Measurements from ENCODE around the gene KIFC3. TPM values are rescaled to one million over a fixed set of nuclear protein-coding genes. Genes with fewer than 3 reads are reported as not detected.
"Not testable (repeated sequence)": the region's sequence is repeated elsewhere in the genome, so short reads cannot be mapped to it uniquely, and the experiment has no call there.

The KIFC3 gene
- total RNA-seq, 2 donors from 2014 or later = 0.82 to 1.2 TPM

- H3K4me1 Mint-ChIP-seq = no peaks in the 10 kb centered on the region
- no peaks in the 10 kb centered on the region for H3K36me3 Mint-ChIP-seq (ENCODE audit: low read depth)
- H3K9me3 Mint-ChIP-seq = no peaks in the 10 kb centered on the region
- no peak overlapping the region for H3K4me3 Mint-ChIP-seq
- no peak for ATAC-seq (replicated peaks)
- no peaks in the 10 kb centered on the region for H3K27me3 Mint-ChIP-seq
- H3K27ac Mint-ChIP-seq = no peak overlapping the region
These were observed 10.9 kb downstream of the KIFC3 start for GRCh38 chr16:57791195-57791892.

- no peak overlapping the region for H3K27ac Mint-ChIP-seq
These were observed 13.3 kb downstream of the KIFC3 start for GRCh38 chr16:57788951-57789350.

GRCh38 chr16:57788252-57788841, 13.9 kb downstream of the KIFC3 start:
- ATAC-seq (replicated peaks) = no peak
- Mint-ChIP-seq H3K4me3 (no peak overlapping the region), H3K9me3 (no peaks in the 10 kb centered on the region), H3K36me3 (ENCODE audit: low read depth) (no peaks in the 10 kb centered on the region), H3K4me1 (no peaks in the 10 kb centered on the region), H3K27me3 (no peaks in the 10 kb centered on the region), H3K27ac (no peak overlapping the region)

More at GRCh38 chr16:57788951-57789350, 13.3 kb downstream of the KIFC3 start:
- Mint-ChIP-seq H3K36me3 (ENCODE audit: low read depth) (no peaks in the 10 kb centered on the region), H3K4me1 (no peaks in the 10 kb centered on the region), H3K4me3 (no peak overlapping the region), H3K9me3 (no peaks in the 10 kb centered on the region), H3K27me3 (no peaks in the 10 kb centered on the region)
- ATAC-seq (replicated peaks) = no peak

- ATAC-seq (replicated peaks) = no peak
- Mint-ChIP-seq H3K36me3 (ENCODE audit: low read depth) (no peaks in the 10 kb centered on the region), H3K4me1 (no peaks in the 10 kb centered on the region)
These were observed 14.8 kb downstream of the KIFC3 start for GRCh38 chr16:57787519-57787905.

GRCh38 chr16:57786632-57787518, 15.4 kb downstream of the KIFC3 start:
- H3K27ac Mint-ChIP-seq = no peak overlapping the region
- H3K4me1 Mint-ChIP-seq = no peaks in the 10 kb centered on the region
- no peaks in the 10 kb centered on the region for H3K27me3 Mint-ChIP-seq
- H3K36me3 Mint-ChIP-seq (ENCODE audit: low read depth) = no peaks in the 10 kb centered on the region
- H3K4me3 Mint-ChIP-seq = no peak overlapping the region
- no peak for ATAC-seq (replicated peaks)
- H3K9me3 Mint-ChIP-seq = no peaks in the 10 kb centered on the region

More at GRCh38 chr16:57787519-57787905, 14.8 kb downstream of the KIFC3 start:
- no peaks in the 10 kb centered on the region for H3K9me3 Mint-ChIP-seq
- no peaks in the 10 kb centered on the region for H3K27me3 Mint-ChIP-seq
- H3K27ac Mint-ChIP-seq = no peak overlapping the region
- no peak overlapping the region for H3K4me3 Mint-ChIP-seq

GRCh38 chr16:57785924-57786323, 16.4 kb downstream of the KIFC3 start:
- no peak for ATAC-seq (replicated peaks)
- Mint-ChIP-seq H3K9me3 (no peaks in the 10 kb centered on the region), H3K4me1 (no peaks in the 10 kb centered on the region), H3K4me3 (no peak overlapping the region), H3K27ac (no peak overlapping the region), H3K36me3 (ENCODE audit: low read depth) (no peaks in the 10 kb centered on the region), H3K27me3 (no peaks in the 10 kb centered on the region)

- no peaks in the 10 kb centered on the region for H3K27me3 Mint-ChIP-seq
- no peak overlapping the region for H3K4me3 Mint-ChIP-seq
- no peaks in the 10 kb centered on the region for H3K4me1 Mint-ChIP-seq
- no peaks in the 10 kb centered on the region for H3K9me3 Mint-ChIP-seq
- no peak for ATAC-seq (replicated peaks)
- H3K36me3 Mint-ChIP-seq (ENCODE audit: low read depth) = no peaks in the 10 kb centered on the region
- no peak overlapping the region for H3K27ac Mint-ChIP-seq
These were observed 16.9 kb downstream of the KIFC3 start for GRCh38 chr16:57785385-57785784.

GRCh38 chr16:57784334-57784733, 18.0 kb downstream of the KIFC3 start:
- Mint-ChIP-seq H3K27ac (no peak overlapping the region), H3K4me3 (no peak overlapping the region), H3K27me3 (no peaks in the 10 kb centered on the region), H3K36me3 (ENCODE audit: low read depth) (no peaks in the 10 kb centered on the region), H3K4me1 (no peaks in the 10 kb centered on the region), H3K9me3 (no peaks in the 10 kb centered on the region)
- ATAC-seq (replicated peaks) = no peak

GRCh38 chr16:57783883-57784282, 18.4 kb downstream of the KIFC3 start:
- no peaks in the 10 kb centered on the region for H3K4me1 Mint-ChIP-seq
- H3K27ac Mint-ChIP-seq = no peak overlapping the region
- no peaks in the 10 kb centered on the region for H3K27me3 Mint-ChIP-seq
- no peaks in the 10 kb centered on the region for H3K36me3 Mint-ChIP-seq (ENCODE audit: low read depth)
- no peak overlapping the region for H3K4me3 Mint-ChIP-seq
- H3K9me3 Mint-ChIP-seq = no peaks in the 10 kb centered on the region
- ATAC-seq (replicated peaks) = no peak

- H3K4me1 Mint-ChIP-seq = no peaks in the 10 kb centered on the region
- H3K27me3 Mint-ChIP-seq = no peaks in the 10 kb centered on the region
- ATAC-seq (replicated peaks) = no peak
- no peak overlapping the region for H3K27ac Mint-ChIP-seq
- H3K9me3 Mint-ChIP-seq = no peaks in the 10 kb centered on the region
- no peak overlapping the region for H3K4me3 Mint-ChIP-seq
- H3K36me3 Mint-ChIP-seq (ENCODE audit: low read depth) = no peaks in the 10 kb centered on the region
These were observed 19.2 kb downstream of the KIFC3 start for GRCh38 chr16:57783116-57783515.

GRCh38 chr16:57782607-57783055, 19.7 kb downstream of the KIFC3 start:
- H3K36me3 Mint-ChIP-seq (ENCODE audit: low read depth); H3K9me3 Mint-ChIP-seq; H3K4me1 Mint-ChIP-seq; H3K27ac Mint-ChIP-seq; ATAC-seq (replicated peaks); H3K27me3 Mint-ChIP-seq; H3K4me3 Mint-ChIP-seq: not testable (repeated sequence)

- ATAC-seq (replicated peaks) = no peak
- Mint-ChIP-seq H3K4me3 (no peak overlapping the region), H3K27ac (no peak overlapping the region), H3K9me3 (no peaks in the 10 kb centered on the region), H3K36me3 (ENCODE audit: low read depth) (no peaks in the 10 kb centered on the region), H3K27me3 (no peaks in the 10 kb centered on the region), H3K4me1 (no peaks in the 10 kb centered on the region)
These were observed 20.3 kb downstream of the KIFC3 start for GRCh38 chr16:57781741-57782606.

GRCh38 chr16:57781349-57781740, 20.9 kb downstream of the KIFC3 start:
- no peak for ATAC-seq (replicated peaks)
- no peaks in the 10 kb centered on the region for H3K9me3 Mint-ChIP-seq
- no peak overlapping the region for H3K27ac Mint-ChIP-seq
- H3K4me3 Mint-ChIP-seq = no peak overlapping the region
- H3K36me3 Mint-ChIP-seq (ENCODE audit: low read depth) = no peaks in the 10 kb centered on the region
- no peaks in the 10 kb centered on the region for H3K4me1 Mint-ChIP-seq
- no peaks in the 10 kb centered on the region for H3K27me3 Mint-ChIP-seq

GRCh38 chr16:57779836-57780235, 22.5 kb downstream of the KIFC3 start:
- H3K36me3 Mint-ChIP-seq (ENCODE audit: low read depth); ATAC-seq (replicated peaks); H3K27me3 Mint-ChIP-seq; H3K4me1 Mint-ChIP-seq; H3K27ac Mint-ChIP-seq; H3K4me3 Mint-ChIP-seq; H3K9me3 Mint-ChIP-seq: not testable (repeated sequence)

All from activated T-helper 17 cell treated with anti-CD3 and anti-CD28 coated beads, Interleukin-2, amount 50 U/mL, for 72 hours (primary cell).